Hematopoietic multipotent progenitor cell treated with erythropoietin and hydrocortisone succinate and interleukin-3 and kit ligand, for 4 days (in vitro differentiated cells): ENCODE data around the gene B3GAT3.
"Not testable (repeated sequence)": the region's sequence is repeated elsewhere in the genome, so short reads cannot be mapped to it uniquely, and the experiment has no call there.

Experiments
- DNase-seq: peaks from one replicate; pipeline ENCODE4 v3.0.0-alpha.2; 2015

The B3GAT3 gene

DNA sequence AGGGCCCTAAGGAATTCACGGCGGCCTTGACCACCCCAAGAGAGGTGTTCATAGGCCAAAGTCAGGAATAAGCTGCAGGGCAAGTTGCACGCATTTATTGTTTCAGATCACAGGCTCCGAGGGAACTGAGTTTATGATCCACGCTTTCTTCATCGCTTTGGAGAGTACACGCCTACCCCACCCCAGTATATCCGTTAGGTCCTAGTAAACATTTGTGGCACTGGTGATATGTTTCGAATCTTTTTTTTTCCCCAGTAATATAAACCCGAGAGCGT is 23.8 kb upstream of the B3GAT3 start:
- DNase-seq, result peak; percentile 43

DNA sequence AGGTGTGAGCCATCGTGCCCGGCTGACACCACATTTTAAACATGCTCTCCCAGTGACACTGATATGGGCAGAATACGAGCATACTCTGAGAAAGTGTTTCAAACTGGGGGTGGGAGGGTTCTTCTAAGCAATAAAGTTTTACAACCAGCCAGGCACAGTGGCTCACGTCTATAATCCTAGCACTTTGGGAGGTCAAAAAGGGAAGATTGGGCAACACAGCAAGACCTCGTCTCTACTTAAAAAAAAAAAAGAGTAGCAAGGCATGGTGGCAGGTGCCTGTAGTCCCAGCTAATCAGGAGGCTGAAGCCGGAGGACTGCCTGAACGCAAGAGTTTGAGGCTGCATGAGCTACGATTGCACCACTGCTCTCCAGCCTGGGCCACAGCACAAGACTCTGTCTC is 22.4 kb upstream of the B3GAT3 start:
- DNase-seq, result no peak

GRCh38 chr11:62632492-62632891 is 10.7 kb upstream of the B3GAT3 start:
- DNase-seq, result no peak

DNA sequence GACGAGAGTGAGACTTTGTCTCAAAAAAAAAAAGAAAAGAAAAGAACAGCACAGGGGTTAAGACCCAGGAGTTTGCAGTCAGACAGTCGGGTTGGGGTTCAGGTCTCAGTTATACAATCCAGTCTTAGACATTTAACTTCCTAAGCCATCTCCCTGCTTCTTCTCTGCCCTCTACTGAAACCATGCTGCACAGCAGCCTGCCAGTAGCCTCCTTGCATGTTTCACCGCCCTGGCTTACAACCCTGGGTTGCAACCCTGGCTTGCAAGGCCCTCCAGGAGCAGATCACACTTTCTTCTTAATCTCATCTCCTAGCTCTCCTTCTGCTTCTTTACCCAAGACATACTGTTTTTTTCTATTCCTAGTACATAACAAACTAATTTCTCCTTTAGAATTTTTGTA is 5.9 kb upstream of the B3GAT3 start:
- DNase-seq, result peak; percentile 54

GRCh38 chr11:62622476-62623089 is 797 bp upstream of the B3GAT3 start:
- DNase-seq, result no peak

GRCh38 chr11:62621027-62621566 is 689 bp downstream of the B3GAT3 start:
- no peak for DNase-seq

- DNase-seq, result not testable (repeated sequence)
These were observed 4.8 kb downstream of the B3GAT3 start for GRCh38 chr11:62616957-62617356.

DNA sequence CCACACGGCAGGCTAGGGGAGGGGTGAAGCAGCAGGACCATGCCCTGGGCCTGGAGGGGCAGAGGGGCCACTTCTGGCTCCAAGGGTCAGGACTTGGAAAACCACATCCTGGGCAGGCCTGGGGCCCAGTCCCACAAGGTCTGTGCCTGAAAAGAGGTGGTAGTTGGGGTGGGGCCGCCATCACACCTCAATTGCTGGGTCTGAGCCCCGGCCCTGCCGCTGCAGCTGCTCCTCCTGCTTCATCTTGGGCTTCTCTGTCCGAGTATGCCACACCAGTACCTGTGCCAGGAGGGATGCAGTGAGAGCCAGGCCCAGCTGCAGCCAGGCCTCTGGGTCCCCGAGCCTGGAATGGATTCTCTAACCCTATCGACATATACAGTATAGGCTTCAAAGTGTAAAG is 6.3 kb downstream of the B3GAT3 start:
- no peak for DNase-seq

DNA sequence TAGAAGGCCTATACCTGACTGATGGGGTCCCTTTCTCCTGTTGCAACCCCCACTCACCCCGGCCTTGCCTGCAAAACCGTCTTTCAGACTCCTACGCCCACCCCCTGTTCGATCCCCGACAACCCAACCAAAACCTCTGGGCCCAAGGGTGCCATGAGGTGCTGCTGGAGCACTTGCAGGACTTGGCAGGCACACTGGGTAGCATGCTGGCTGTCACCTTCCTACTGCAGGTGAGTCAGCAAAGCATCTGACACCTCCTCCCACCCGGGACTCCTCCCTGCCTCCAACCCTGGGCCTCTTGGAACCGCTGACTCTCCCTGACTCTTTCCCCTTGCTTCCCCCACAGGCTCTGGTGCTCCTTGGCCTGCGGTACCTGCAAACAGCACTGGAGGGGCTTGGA is 7.5 kb downstream of the B3GAT3 start:
- no peak for DNase-seq

- DNase-seq, result no peak
These were observed 8.5 kb downstream of the B3GAT3 start for GRCh38 chr11:62613291-62613778.

- peak; percentile 96 for DNase-seq
These were observed 9.2 kb downstream of the B3GAT3 start, which contains the start of the genes EML3 and ROM1 for GRCh38 chr11:62612366-62613290. Gene EML3, minus strand, starts transcription at chr11:62612775. Its CDS starts 318 bp downstream, at chr11:62612457. Gene ROM1, plus strand, starts transcription at chr11:62613257. Its CDS starts 25 bp downstream, at chr11:62613282.

- peak; percentile 75 for DNase-seq
These were observed 10.0 kb downstream of the B3GAT3 start for GRCh38 chr11:62611705-62612365.

DNA sequence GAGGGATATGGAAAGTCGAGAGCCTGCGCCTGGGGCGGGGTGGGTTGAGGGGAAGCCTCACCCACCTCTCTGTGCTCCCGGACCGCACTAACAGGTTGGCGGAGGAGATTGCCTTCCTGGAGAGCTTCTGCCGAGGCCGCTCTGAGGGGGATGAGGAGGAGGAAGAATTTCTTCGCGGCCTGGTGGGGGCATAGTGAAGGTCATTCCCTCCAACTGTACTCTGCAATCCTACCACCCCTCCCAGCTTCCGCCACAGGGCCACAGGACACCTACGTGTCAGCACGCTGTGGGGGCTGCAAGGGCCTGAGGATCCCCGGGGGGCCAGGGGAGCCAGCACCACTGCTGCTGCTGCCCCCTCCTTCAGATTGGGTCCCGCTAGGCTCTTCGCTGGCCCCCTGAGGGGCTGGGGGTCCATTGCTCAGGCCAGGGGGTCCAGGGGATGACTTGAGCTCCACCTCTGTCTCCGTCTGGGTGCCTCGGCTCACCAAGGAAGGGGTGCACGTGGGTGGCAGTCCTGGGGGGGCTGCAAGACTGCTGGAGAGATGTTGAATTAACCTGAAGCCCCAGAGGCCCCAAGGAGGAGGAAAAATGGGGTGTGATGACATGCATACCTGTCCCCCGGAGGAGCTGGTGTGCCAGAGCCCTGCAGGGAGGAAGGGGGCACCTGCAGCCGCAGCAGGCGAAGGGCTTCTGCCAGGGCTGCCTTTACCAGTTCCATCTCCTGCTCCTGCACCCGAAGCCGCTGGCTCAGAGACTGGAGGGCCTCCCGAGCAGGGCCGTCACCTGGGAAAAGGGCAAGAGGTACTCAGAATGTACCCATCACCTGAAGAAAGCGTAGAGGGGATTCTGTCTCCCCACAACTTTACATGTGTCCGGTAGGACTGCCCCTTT is 10.7 kb downstream of the B3GAT3 start:
- DNase-seq, result no peak

GRCh38 chr11:62610403-62610802 is 11.4 kb downstream of the B3GAT3 start:
- no peak for DNase-seq

DNA sequence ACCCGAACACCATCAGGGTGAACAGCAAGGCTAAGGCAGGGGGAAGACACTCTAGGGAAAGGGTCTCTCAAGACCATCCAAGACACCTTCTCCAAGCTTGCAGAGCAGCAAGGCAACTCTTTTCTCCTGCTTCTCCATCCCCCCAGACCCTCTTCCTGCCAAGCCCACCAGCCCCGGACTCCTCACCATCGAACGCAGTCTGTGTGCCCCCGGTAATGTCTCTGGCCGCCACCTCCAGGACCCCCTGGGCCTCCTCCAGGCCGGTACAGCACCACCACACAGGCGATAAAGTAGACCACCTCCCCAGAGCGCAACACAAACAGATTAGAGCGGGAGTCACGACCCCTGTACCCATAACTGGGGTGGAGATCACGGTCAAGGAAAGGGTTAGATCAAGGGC is 13.0 kb downstream of the B3GAT3 start:
- DNase-seq, result no peak

DNA sequence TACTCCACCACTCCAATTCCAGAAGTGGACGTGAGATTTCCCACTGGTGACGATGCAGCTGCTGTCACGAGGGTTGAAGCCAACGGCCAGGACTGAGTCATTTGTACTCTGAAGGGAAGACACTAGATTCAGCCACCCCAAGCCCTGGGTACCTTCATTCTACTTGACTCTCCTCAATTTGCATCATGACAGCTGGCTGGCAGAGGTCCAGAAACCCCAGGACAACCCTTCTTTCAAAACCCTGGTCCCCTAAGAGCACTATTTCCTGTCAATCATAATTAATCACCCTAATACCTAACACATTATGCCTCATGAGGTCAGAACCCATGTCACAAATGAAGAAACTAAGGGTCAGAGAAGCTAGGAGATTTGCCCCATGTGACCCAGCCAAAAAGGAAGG is 14.1 kb downstream of the B3GAT3 start:
- peak; percentile 46 for DNase-seq

- DNase-seq, result no peak
These were observed 15.9 kb downstream of the B3GAT3 start for GRCh38 chr11:62605902-62606301.

- no peak for DNase-seq
These were observed 16.3 kb downstream of the B3GAT3 start for GRCh38 chr11:62605467-62605866.

- DNase-seq, result no peak
These were observed 17.2 kb downstream of the B3GAT3 start for GRCh38 chr11:62604460-62605120.

DNA sequence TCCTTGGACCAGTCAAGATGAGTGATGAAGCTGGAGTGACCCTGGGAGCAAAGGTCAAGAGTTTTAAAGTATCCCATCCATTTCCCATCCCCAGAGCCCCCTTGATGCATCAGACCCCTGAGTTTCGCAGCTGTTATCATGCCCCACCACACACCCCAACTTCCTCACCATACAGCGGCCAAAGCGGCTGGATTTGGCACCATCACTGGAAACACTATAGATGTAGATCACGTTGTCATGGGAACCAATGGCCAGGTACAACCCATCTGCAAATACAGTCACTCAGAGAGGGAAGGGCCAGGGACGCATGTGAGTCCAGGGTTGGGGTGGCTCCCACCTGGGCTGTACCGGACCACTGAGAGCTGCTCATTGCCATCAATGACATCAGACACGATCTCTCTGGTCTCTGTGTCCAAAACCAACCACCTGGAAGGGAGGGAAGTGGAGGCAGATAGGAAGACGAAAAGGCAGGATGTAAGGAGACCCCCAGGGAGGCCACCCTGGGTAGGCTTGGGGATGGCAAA is 17.9 kb downstream of the B3GAT3 start:
- peak; percentile 47 for DNase-seq

GRCh38 chr11:62603072-62603408 is 18.7 kb downstream of the B3GAT3 start:
- no peak for DNase-seq
